Astrocyte of the spinal cord (primary cell): ENCODE measurements around the gene FAAP100.

Experiments
- DNase-seq: peaks from one replicate; pipeline ENCODE4 v3.0.0; 2011; ENCODE audit warnings: low read depth, low spot score
- H3K4me3 ChIP-seq: 2 replicates; pipeline ENCODE4 v1.5.1; 2011; ENCODE audit warnings: low read depth, mild to moderate bottlenecking, low read length, moderate library complexity
- in situ Hi-C: cut with HindIII; loops from 2 replicates; pipeline ENCODE4 v1.10.0; 2017; ENCODE audit warnings: low sequenced_read_pairs
- TF ChIP-seq, protein P1 (sequence below): IDR thresholded peaks from 2 replicates; pipeline ENCODE4 v1.5.1; 2012; ENCODE audit warnings: low read depth, mild to moderate bottlenecking, low read length, inconsistent platforms

Gene FAAP100

DNA sequence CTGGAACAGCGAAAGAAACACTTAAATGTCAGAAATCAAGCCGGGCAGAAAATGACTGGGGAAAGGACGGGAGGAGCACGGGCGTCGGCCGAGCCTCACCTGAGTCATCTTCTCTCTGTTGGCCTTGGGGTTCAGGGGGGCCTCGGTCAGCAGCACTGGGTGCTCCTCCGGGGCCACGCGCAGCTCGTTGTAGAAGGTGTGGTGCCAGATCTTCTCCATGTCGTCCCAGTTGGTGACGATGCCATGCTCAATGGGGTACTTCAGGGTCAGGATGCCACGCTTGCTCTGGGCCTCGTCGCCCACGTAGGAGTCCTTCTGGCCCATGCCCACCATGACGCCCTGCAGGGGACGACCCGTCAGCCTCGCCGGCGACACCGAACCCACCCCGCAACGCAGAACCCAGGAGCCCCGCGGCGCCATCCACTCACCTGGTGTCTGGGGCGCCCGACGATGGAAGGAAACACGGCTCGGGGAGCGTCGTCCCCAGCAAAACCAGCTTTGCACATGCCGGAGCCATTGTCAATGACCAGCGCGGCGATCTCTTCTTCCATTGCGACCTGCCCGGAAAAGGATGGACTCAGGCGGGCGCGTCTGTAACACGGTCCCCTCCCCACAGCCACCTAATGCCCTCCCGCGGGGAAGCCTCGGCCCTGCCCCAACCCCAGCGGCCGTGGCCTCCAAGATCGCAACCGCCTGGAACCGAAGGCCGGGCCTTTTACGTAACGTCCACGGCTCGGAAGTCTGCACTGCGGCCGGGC lies 40.2 kb downstream of the FAAP100 start:
- in situ Hi-C loops: loop anchor here (10.0 kb wide), 1 partner anchor 107 kb away; no protein-coding TSS in a partner anchor
- DNase-seq: no peak
- peak overlapping the region; percentile 88 for H3K4me3 ChIP-seq
- TF ChIP-seq, protein P1, sequence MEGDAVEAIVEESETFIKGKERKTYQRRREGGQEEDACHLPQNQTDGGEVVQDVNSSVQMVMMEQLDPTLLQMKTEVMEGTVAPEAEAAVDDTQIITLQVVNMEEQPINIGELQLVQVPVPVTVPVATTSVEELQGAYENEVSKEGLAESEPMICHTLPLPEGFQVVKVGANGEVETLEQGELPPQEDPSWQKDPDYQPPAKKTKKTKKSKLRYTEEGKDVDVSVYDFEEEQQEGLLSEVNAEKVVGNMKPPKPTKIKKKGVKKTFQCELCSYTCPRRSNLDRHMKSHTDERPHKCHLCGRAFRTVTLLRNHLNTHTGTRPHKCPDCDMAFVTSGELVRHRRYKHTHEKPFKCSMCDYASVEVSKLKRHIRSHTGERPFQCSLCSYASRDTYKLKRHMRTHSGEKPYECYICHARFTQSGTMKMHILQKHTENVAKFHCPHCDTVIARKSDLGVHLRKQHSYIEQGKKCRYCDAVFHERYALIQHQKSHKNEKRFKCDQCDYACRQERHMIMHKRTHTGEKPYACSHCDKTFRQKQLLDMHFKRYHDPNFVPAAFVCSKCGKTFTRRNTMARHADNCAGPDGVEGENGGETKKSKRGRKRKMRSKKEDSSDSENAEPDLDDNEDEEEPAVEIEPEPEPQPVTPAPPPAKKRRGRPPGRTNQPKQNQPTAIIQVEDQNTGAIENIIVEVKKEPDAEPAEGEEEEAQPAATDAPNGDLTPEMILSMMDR: no peak

DNA sequence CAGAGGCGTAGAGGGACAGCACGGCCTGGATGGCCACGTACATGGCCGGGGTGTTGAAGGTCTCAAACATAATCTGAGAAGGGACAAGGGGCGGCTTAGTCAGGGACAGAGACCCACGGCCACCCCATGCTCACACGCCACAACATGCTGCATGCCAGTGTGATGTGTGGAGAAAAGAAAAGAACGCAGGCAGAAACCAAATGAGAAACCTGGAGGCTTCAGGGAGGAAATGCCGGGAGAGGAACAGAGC lies 40.7 kb downstream of the FAAP100 start:
- TF ChIP-seq, protein P1: no peak
- H3K4me3 ChIP-seq: peak overlapping the region; percentile 88
- DNase-seq: no peak
- in situ Hi-C loops: loop anchor here (10.0 kb wide), 1 partner anchor 107 kb away; no protein-coding TSS in a partner anchor

DNA sequence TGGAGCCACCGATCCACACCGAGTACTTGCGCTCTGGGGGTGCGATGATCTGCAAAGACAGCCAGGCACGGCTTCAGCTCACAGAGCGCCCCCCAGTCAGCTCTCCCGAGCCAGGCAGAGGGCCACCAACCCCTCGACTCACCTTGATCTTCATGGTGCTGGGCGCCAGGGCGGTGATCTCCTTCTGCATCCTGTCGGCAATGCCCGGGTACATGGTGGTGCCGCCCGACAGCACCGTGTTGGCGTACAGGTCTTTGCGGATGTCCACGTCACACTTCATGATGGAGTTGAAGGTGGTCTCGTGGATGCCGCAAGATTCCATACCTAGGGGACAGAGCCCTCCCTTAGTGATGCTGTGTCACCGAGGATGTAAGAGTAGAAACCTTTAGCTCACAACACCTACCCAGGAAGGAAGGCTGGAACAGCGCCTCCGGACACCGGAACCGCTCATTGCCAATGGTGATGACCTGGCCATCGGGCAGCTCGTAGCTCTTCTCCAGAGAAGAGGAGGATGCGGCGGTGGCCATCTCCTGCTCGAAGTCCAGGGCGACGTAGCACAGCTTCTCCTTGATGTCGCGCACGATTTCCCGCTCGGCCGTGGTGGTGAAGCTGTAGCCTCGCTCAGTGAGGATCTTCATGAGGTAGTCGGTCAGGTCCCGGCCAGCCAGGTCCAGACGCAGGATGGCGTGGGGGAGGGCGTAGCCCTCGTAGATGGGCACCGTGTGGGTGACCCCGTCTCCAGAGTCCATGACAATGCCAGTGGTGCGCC lies 41.2 kb downstream of the FAAP100 start:
- peak; percentile 43 for DNase-seq
- in situ Hi-C loops: loop anchor here (10.0 kb wide), 1 partner anchor 106 kb away; no protein-coding TSS in a partner anchor
- TF ChIP-seq, protein P1: no peak
- peak overlapping the region; percentile 88 for H3K4me3 ChIP-seq

DNA sequence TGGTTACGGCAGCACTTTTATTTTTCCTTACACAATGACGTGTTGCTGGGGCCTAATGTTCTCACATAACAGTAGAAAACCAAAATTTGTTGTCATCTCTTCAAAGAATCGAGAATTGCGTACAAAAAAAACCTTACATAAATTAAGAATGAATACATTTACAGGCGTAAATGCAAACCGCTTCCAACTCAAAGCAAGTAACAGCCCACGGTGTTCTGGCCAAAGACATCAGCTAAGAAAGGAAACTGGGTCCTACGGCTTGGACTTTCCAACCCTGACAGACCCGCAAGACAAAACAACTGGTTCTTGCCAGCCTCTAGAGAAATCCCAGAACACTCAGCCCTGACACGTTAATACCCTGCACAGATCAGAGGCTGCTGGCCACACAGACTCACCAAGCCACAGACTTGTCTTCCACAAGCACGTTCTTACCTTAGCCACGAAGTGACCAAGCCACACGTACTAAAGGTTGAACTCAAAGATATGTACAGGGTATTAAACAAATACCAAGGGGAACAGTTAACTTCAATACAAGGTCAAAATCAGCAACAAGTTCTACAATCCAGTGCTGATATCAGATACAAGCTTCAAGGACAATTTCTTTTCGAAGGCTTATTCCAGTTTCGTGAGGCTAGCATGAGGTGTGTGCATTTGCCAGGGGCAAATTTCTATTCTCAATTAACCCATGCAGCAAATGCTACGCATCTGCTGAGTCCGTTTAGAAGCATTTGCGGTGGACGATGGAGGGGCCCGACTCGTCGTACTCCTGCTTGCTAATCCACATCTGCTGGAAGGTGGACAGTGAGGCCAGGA lies 42.0 kb downstream of the FAAP100 start:
- in situ Hi-C loops: loop anchor here (10.0 kb wide), 1 partner anchor 105 kb away; no protein-coding TSS in a partner anchor
- peak overlapping the region; percentile 88 for H3K4me3 ChIP-seq
- TF ChIP-seq, protein P1: no peak
- DNase-seq: no peak

DNA sequence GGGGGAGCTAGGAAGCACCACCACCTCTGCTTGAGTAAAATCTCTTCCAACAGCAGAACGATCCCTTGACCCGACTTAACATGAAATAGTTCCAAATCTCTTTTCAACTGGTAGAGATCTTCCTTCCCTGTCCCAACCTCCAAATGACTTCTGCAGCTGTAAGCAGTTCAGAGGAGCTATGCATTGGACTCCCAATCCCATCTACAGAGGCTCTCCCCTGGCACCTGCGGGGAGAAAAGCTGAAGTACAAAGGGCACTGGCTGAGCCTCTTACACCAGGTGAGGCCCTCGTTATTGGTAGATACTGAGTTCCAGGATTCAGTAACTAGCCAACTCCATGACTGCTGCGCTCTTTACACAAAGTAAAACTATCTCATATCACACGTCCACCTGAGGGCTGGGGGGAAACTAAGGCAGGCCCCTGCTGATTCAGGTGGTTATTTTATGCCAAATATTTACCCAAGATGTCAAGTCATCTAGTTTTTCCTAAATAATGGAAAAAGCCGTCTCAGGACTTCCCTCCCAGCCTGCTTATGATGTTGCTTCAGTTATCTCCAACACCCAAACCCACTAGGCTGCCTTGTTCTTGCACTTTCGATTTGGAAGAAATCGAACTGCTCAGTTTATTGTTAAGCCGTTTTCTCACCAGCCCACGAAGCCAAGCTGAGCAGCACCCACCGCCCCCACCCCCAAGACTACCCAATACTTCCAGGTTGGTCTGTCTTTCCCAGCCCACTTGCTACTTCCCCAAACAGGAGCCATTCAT lies 42.8 kb downstream of the FAAP100 start:
- DNase-seq: no peak
- TF ChIP-seq, protein P1: no peak

More for the DNA sequence above, 42.8 kb downstream of the FAAP100 start:
- in situ Hi-C loops: no loop called here
- peak overlapping the region; percentile 88 for H3K4me3 ChIP-seq
